NCI-H1092 (cell line): ENCODE results near the gene KIF11.
"Not testable (repeated sequence)": the region's sequence is repeated elsewhere in the genome, so short reads cannot be mapped to it uniquely, and the experiment has no call there.

Source experiments
- DNase-seq: peaks from one replicate; lab custom pipeline; 2025; lab: John Stamatoyannopoulos, UW

KIF11 gene

GRCh38 chr10:92592761-92593618, at the start of gene KIF11:
Gene KIF11, plus strand, starts transcription at chr10:92593130. Its CDS starts 246 bp downstream, at chr10:92593376.
- peak; percentile 90 for DNase-seq

- DNase-seq, result no peak
Measured at GRCh38 chr10:92544296-92544695, 48.6 kb upstream of the KIF11 start.

- no peak for DNase-seq
Measured at GRCh38 chr10:92545556-92545955, 47.4 kb upstream of the KIF11 start.

GRCh38 chr10:92547676-92548075, 45.3 kb upstream of the KIF11 start:
- DNase-seq, result no peak

- DNase-seq, result no peak
Measured at GRCh38 chr10:92550924-92551323, 42.0 kb upstream of the KIF11 start.

GRCh38 chr10:92552310-92552709, 40.6 kb upstream of the KIF11 start:
- DNase-seq, result no peak

- no peak for DNase-seq
Measured at GRCh38 chr10:92553959-92554358, 39.0 kb upstream of the KIF11 start.

- no peak for DNase-seq
Measured at GRCh38 chr10:92559046-92559445, 33.9 kb upstream of the KIF11 start.

- no peak for DNase-seq
Measured at GRCh38 chr10:92562424-92562823, 30.5 kb upstream of the KIF11 start.

GRCh38 chr10:92567952-92568600, 24.9 kb upstream of the KIF11 start:
- DNase-seq, result no peak

- DNase-seq, result no peak
Measured at GRCh38 chr10:92569071-92569470, 23.9 kb upstream of the KIF11 start.

GRCh38 chr10:92569663-92570062, 23.3 kb upstream of the KIF11 start:
- not testable (repeated sequence) for DNase-seq

GRCh38 chr10:92571649-92572048, 21.3 kb upstream of the KIF11 start:
- DNase-seq, result no peak

- no peak for DNase-seq
Measured at GRCh38 chr10:92572362-92573090, 20.4 kb upstream of the KIF11 start.

- no peak for DNase-seq
Measured at GRCh38 chr10:92573091-92573797, 19.7 kb upstream of the KIF11 start.

GRCh38 chr10:92573798-92574547, 19.0 kb upstream of the KIF11 start, which contains the start of gene IDE:
Gene IDE, minus strand, starts transcription at chr10:92574093. Its CDS starts 74 bp downstream, at chr10:92574019.
- DNase-seq, result peak; percentile 71

- DNase-seq, result no peak
Measured at GRCh38 chr10:92574548-92575261, 18.2 kb upstream of the KIF11 start.

- DNase-seq, result no peak
Measured at GRCh38 chr10:92575961-92576360, 17.0 kb upstream of the KIF11 start.

- DNase-seq, result not testable (repeated sequence)
Measured at GRCh38 chr10:92582347-92582746, 10.6 kb upstream of the KIF11 start.
